HG02759 (cell line): ENCODE results near the gene COX6A2.
"Not testable (repeated sequence)": the region's sequence is repeated elsewhere in the genome, so short reads cannot be mapped to it uniquely, and the experiment has no call there.

ENCODE experiments used
- ATAC-seq: cut with Tn5 transposase; IDR thresholded peaks from one replicate; pipeline ENCODE4 v1.9.1; 2021; ENCODE audit warnings: mild to moderate bottlenecking, moderate library complexity; ENCODE audit not compliant: unreplicated experiment

Gene COX6A2

DNA sequence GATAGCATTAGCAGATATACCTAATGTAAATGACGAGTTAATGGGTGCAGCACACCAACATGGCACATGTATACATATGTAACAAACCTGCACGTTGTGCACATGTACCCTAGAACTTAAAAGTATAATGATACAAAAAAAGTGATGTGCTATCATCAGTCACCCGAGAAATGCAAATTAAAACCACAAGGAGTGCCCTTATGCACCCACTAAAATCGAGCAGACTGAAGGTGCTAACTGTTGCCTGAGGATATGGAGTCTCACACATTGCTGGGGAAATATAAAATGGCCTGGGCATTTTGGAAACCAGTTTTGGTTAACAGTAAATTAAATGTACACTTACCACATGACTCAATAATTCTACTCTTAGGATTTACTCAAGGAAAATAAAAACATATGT, 10.9 kb upstream of the COX6A2 start:
- not testable (repeated sequence) for ATAC-seq

DNA sequence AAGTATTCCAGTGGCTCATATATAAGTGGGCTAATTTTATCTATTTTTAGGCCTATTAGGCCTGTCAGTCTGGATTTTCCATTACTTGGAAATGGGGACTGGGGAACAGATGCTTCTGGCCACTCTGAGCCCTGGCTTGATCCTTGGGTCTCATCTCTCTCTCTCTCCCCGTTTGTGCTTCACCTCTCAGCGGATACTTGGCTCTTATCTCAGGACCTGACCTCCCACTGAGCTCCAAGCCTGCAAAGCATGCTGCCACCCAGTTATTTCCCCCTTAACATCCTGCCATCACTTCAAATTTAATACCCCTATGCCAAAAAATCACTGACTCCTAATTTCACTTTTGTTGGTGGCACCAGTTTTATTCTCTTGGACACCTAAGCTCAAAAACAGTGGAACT, 10.3 kb upstream of the COX6A2 start:
- no peak for ATAC-seq

- no peak for ATAC-seq
Observed at GRCh38 chr16:31436221-31437045, 8.3 kb upstream of the COX6A2 start.

DNA sequence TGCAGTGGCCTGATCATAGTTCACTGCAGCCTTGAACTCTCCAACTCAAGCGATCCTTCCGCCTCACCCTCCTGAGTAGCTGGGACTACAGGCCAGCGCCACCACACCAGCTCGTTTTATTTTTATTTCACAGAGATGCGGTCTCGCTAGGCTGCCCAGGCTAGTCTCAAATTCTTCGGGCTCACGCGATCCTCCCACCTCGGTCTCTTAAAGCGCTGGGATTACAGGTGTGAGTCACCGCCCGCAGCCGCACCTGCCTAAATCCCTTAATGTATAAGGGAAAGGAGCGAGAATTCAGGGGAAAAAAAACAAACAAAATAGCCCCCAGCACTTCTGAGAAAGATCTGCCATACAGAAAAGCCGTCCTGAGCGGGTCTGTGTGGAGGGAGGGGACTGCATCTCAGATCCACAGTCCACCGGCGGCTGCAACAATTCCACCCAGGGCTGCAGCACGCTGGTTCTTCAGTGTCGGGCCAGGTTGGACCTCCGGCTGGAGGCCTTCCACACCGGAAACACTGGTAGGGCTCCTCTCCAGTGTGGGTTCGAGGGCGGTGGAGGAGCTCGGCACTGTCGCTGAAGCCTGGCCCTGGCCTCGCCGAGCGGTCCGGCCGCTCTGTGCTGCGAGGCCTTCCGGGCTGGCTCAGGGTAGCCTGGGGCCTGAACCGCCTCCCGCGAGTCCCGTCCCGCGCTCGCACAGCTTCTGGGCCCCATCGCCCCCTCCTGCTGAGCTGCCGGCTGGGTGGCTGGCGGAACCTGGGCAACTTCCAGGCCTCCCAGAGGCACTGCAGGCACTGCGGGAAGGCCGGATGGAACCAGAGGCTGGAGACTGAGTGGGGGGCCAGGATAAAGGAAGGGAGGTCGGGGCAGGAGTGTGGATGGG, 7.4 kb upstream of the COX6A2 start:
- no peak for ATAC-seq

DNA sequence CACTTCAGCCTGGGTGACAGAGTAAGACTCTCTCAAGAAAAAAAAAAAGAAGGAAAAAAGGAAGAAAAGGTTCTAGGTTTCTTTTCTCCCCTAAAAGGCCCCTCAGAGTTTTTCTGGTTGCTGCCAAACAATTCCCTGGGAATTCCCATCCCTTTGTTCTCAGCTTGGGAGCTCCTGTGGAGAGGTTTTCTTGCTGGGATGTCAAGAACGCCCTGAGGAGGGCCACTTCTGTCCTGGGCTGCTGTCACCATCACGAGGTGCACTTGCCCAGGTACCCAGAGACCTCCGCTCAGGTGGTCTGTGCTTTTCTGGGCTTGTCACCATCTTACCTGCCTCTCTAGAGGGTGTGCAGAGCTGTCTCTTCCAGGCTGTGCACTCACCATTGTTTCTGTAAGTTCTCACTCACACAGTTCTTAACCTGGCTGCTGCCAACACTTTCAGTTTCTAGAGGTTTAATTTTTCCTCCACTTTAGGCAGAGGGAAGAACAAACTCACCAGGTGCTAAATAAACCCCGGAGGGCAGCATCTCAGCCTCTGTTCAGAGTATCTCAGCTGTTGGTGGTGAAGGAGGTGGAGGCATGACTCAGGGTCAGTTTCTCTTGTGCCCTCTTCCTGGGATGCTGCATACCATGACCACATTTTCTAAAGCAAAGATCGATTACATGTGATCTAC, 2.4 kb upstream of the COX6A2 start:
- no peak for ATAC-seq

- no peak for ATAC-seq
Observed at GRCh38 chr16:31429796-31430195, 1.6 kb upstream of the COX6A2 start.

DNA sequence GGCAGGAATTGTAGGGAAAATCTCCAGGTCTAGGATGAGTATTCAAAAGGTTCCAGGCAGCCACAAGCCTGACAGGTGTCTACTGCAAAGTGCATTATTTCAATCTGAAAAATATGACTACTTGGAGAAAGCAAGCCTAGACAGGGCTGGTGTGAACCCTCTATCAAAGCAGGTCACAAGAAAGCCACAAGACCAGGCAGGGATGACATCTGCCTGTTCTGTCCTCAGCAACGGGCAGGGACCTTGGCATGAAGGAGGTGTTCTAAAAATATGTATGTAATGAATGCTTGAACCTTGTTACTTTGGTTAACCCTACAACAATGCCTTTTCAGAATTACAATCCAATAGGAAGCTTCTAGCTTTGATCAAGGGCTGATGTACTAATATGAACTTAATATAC, 1.2 kb upstream of the COX6A2 start:
- ATAC-seq: no peak

DNA sequence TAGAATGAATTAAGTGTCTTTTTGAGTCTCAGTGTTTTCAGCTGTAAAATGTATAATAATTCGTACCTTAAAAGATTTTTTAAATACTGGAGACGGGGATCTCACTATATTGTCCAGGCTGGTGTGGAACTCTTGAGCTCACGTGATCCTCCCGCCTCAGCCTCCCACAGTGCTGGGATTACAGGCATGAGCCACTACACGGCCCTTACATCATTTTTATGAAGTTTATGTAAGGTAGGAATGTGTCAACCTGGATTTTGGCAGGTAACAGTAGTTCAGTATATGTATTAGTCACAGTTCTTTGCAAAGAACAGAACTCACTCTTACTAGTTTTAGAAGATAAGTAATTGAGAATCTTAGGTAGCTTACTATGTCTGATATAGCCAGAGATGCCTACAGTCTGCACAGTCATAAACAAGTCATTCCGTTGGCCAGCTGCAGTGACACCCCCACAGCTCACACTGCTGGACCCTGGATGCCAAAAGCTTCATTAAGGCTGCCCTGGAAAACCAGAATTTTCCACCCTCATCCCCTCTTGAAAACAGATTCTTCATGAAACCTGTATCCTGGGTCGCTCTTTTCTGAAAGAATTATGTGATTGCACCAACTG, 583 bp upstream of the COX6A2 start:
- no peak for ATAC-seq

- ATAC-seq: no peak
Observed at GRCh38 chr16:31427441-31428278, 500 bp downstream of the COX6A2 start.

GRCh38 chr16:31423801-31424200, 4.4 kb downstream of the COX6A2 start:
- ATAC-seq: no peak

DNA sequence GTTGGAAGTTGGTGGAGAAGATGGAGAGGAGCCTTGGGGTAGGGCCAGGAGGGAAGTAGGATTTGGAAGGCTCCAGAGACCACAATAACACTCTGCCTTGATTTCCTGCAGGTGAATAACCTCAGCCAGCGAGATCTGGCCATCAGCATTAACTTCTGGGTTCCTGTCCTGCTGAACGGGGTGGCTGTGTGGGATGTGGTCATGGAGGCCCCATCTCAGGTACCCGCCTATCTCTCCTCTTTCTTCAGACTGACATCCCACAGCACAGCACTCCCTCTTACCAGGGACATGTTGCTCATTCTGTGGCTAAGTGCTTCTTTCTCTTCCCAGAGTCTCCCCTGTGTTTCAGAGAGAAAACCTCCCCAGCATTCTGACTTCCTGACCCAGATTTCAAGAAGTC, 4.9 kb downstream of the COX6A2 start:
- no peak for ATAC-seq

DNA sequence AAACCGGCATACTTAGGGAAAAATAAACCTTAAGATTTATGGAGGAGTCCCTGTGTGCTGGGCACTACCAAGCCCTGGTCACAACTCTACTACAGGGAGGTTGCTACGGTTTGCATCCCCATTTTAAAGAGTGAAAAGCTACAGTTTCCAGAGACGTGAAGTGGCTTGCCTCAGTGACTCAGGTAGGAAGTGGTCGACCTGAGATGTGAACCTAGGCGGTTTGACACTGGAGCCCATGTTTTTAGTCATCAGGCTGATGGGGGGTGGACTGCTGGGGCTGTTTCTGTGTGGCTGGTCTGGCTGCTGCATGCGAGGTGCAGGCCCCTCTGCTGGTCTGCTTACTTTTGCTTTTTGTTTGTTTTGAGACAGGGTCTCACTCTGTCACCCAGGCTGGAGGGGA, 6.6 kb downstream of the COX6A2 start:
- no peak for ATAC-seq

- ATAC-seq: no peak
Observed at GRCh38 chr16:31420037-31420436, 8.1 kb downstream of the COX6A2 start.

DNA sequence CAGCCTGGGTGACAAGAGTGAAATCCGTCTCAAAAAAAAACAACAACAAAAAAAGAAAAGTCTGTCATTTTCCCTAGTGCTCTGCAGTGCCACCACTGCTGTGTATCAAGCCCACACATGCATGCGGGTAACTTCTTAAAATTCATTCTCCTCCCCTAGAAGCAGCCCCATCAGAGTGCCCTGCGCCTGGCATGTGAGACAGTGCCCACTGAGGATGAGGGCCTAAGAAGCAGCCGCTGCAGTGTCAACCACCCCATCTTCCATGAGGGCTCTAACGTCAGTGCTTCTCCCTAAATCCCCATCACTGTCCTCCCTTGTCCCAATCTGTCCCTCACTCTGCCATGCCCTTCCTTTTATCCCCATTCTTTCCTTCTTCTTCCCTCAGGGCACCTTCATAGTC, 10.2 kb downstream of the COX6A2 start:
- ATAC-seq: no peak

GRCh38 chr16:31417036-31417435, 11.1 kb downstream of the COX6A2 start:
- ATAC-seq: not testable (repeated sequence)

- ATAC-seq: no peak
Observed at GRCh38 chr16:31416371-31416770, 11.8 kb downstream of the COX6A2 start.

DNA sequence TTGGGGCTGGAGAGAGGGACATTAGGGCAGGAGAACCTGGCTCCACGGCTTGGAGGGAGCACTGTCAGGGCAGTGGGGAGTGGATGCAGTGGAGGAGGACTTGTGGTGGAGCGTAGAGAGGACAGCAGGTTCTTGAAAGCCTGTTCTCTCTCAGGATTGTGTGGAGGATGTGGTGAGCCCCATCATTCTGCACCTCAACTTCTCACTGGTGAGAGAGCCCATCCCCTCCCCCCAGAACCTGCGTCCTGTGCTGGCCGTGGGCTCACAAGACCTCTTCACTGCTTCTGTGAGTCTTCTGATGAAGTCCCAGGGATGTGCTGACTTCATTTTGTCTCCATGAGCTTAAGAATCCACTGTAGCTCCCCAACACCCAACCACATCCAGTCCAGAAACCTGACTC, 13.5 kb downstream of the COX6A2 start:
- ATAC-seq: no peak

DNA sequence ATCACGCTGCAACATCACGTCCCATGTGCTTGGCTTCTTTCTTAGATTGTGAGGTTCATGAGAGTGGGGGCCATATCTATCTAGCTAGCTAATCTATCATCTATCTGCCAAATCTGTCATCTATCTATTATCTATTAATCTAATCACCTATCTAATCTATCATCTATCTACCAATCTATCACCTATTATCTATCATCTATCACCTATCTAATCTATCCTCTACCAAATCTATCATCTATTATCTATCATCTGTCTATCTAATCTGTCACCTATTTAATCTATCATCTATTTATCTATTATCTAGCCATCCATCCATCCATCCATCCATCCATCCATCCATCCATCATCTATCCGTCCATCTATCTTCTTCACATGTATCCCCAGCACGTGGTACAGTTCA, 14.2 kb downstream of the COX6A2 start:
- ATAC-seq: no peak

- ATAC-seq: no peak
Observed at GRCh38 chr16:31413381-31413780, 14.8 kb downstream of the COX6A2 start.

- no peak for ATAC-seq
Observed at GRCh38 chr16:31412750-31413149, 15.4 kb downstream of the COX6A2 start.
